Activated CD4-positive, CD25-positive, alpha-beta regulatory T cell (primary cell): ENCODE measurements around the gene PARD3.

Source experiments
- DNase-seq, 4 experiments: peaks; one replicate each; lab custom pipeline; 2025; lab: John Stamatoyannopoulos, UW

The PARD3 gene

GRCh38 chr10:34343764-34344163 lies 471.3 kb downstream of the PARD3 start:
- no peak for DNase-seq

- no peak for DNase-seq
Observed at GRCh38 chr10:34341473-34341872, 473.6 kb downstream of the PARD3 start.

- DNase-seq: no peak
Observed at GRCh38 chr10:34340934-34341333, 474.2 kb downstream of the PARD3 start.

- DNase-seq: no peak
Observed at GRCh38 chr10:34339816-34340553, 475.1 kb downstream of the PARD3 start.

- no peak for DNase-seq
Observed at GRCh38 chr10:34337917-34338316, 477.2 kb downstream of the PARD3 start.

- no peak for DNase-seq
Observed at GRCh38 chr10:34335960-34336690, 479.0 kb downstream of the PARD3 start.

GRCh38 chr10:34334908-34335307 lies 480.2 kb downstream of the PARD3 start:
- DNase-seq: no peak

- DNase-seq: no peak
Observed at GRCh38 chr10:34333513-34333912, 481.6 kb downstream of the PARD3 start.

- no peak for DNase-seq
Observed at GRCh38 chr10:34327184-34327583, 487.9 kb downstream of the PARD3 start.

GRCh38 chr10:34323192-34323591 lies 491.9 kb downstream of the PARD3 start:
- DNase-seq: no peak

- no peak for DNase-seq
Observed at GRCh38 chr10:34320265-34320664, 494.8 kb downstream of the PARD3 start.

- no peak for DNase-seq
Observed at GRCh38 chr10:34319197-34319846, 495.8 kb downstream of the PARD3 start.

- DNase-seq: no peak
Observed at GRCh38 chr10:34316154-34316553, 498.9 kb downstream of the PARD3 start.

GRCh38 chr10:34314457-34314856 lies 500.6 kb downstream of the PARD3 start:
- DNase-seq: no peak

GRCh38 chr10:34313888-34314287 lies 501.2 kb downstream of the PARD3 start:
- no peak for DNase-seq

GRCh38 chr10:34313353-34313752 lies 501.7 kb downstream of the PARD3 start:
- DNase-seq: no peak

GRCh38 chr10:34311679-34312078 lies 503.4 kb downstream of the PARD3 start:
- DNase-seq: no peak

- DNase-seq: no peak
Observed at GRCh38 chr10:34310234-34310633, 504.9 kb downstream of the PARD3 start.

- no peak for DNase-seq
Observed at GRCh38 chr10:34305189-34305588, 509.9 kb downstream of the PARD3 start.

GRCh38 chr10:34303022-34303421 lies 512.1 kb downstream of the PARD3 start:
- DNase-seq: no peak

- no peak for DNase-seq
Observed at GRCh38 chr10:34299105-34299611, 515.9 kb downstream of the PARD3 start.

- DNase-seq: no peak
Observed at GRCh38 chr10:34298346-34298818, 516.7 kb downstream of the PARD3 start.
